Transverse colon (tissue), 4 donors: ENCODE results near the gene FOXL1.

Source experiments
- POLR2AphosphoS5 ChIP-seq, 3 donors: sonication (generic); formaldehyde crosslinking; IDR thresholded peaks; one replicate each; pipeline ENCODE4 v1.6.1; 2016; ENCODE audit warnings: antibody characterized with exemption in 3 of 3
- TF ChIP-seq, protein P1 (sequence below), 5 experiments: fragments of 200-600 bp in 3 of 5; fragments of 450-650 bp in 2 of 5; sonication (generic) in 3 of 5; IDR thresholded peaks; 1 replicate in 2 of 5; 2 replicates in 3 of 5; pipeline ENCODE4 v1.5.1; 2016 to 2017; ENCODE audit warnings: antibody characterized with exemption in 5 of 5, inconsistent platforms in 3 of 5, mild to moderate bottlenecking in 2 of 5, moderate library complexity in 1 of 5

DNA sequence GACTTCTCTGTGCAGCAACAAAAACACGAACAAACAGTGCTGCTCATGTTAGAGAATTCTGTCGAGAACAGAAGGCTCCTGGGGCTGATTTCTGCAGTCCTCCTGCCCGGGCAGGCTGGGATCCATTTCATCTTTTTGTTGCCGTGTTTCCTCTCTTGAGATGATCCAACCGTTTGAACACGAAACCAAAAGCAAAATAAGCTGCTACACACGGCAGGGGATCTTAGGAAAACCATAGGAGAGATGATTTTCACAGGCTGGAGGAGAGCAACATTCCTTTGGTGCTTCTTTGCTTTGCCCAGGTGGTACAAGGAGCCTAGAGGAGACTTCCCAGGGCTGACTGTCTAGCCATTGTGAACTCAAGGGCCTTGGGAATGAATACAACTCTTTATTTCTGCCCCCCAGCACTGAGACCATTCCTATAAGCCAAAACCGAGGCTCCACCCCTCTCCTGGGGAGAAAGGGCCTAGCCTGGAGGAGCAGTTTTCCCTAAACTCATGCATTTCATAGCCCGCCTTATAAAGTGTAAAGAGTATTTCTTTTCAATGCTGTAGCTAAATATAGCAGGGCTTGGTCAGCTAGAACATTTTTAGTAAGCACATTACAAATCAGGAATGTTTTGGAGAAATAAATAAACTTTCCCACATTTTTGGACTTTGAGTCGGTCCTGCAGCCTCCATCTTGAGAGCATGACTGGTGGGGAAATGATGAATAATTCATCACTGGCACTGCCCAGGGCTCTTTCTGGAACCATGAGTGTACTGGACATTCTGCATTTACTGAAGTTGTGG is 7.7 kb downstream of the FOXL1 start:
- TF ChIP-seq, protein P1, sequence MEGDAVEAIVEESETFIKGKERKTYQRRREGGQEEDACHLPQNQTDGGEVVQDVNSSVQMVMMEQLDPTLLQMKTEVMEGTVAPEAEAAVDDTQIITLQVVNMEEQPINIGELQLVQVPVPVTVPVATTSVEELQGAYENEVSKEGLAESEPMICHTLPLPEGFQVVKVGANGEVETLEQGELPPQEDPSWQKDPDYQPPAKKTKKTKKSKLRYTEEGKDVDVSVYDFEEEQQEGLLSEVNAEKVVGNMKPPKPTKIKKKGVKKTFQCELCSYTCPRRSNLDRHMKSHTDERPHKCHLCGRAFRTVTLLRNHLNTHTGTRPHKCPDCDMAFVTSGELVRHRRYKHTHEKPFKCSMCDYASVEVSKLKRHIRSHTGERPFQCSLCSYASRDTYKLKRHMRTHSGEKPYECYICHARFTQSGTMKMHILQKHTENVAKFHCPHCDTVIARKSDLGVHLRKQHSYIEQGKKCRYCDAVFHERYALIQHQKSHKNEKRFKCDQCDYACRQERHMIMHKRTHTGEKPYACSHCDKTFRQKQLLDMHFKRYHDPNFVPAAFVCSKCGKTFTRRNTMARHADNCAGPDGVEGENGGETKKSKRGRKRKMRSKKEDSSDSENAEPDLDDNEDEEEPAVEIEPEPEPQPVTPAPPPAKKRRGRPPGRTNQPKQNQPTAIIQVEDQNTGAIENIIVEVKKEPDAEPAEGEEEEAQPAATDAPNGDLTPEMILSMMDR (IDR thresholded peaks at IDR 0.05), result no peak
- TF ChIP-seq POLR2AphosphoS5 (IDR thresholded peaks at IDR 0.05), result no peak
